SK-N-SH treated with all-trans-retinoic acid at 6 μM for 48 hours (cell line): ENCODE measurements around the gene PDGFA.

Source experiments
- ATAC-seq: fragments of 200-7000 bp; cut with Tn5 transposase; 3 replicates; pipeline ENCODE4 v1.9.1; 2020; ENCODE audit warnings: mild to moderate bottlenecking, moderate library complexity
- ARNTL ChIP-seq: fragments of 450-650 bp; formaldehyde crosslinking; IDR thresholded peaks from 2 replicates; pipeline ENCODE4 v1.5.0; 2020; ENCODE audit warnings: low read depth, mild to moderate bottlenecking, moderate library complexity, borderline replicate concordance
- BACH2 ChIP-seq: fragments of 250-450 bp; sonication (Bioruptor Pico); IDR thresholded peaks from 2 replicates; pipeline ENCODE4 v1.9.0; 2021; ENCODE audit warnings: mild to moderate bottlenecking, borderline replicate concordance
- CSDC2 ChIP-seq: fragments of 250-450 bp; sonication (Bioruptor Pico); IDR thresholded peaks from 2 replicates; pipeline ENCODE4 v1.5.0; 2020; ENCODE audit warnings: mild to moderate bottlenecking, moderate library complexity
- CSRNP3 ChIP-seq: fragments of 250-450 bp; sonication (Bioruptor Pico); IDR thresholded peaks from 2 replicates; pipeline ENCODE4 v1.5.1; 2021; ENCODE audit warnings: mild to moderate bottlenecking, moderate library complexity
- ESRRG ChIP-seq: fragments of 250-450 bp; sonication (Bioruptor Pico); IDR thresholded peaks from 2 replicates; pipeline ENCODE4 v1.6.1; 2021; ENCODE audit warnings: mild to moderate bottlenecking
- ISL1 ChIP-seq: fragments of 250-450 bp; sonication (Bioruptor Pico); IDR thresholded peaks from 2 replicates; pipeline ENCODE4 v2.1.2; 2022; ENCODE audit warnings: mild to moderate bottlenecking, moderate library complexity
- OSR1 ChIP-seq: fragments of 250-450 bp; sonication (Bioruptor Pico); IDR thresholded peaks from 2 replicates; pipeline ENCODE4 v1.8.0; 2022; ENCODE audit warnings: moderate library complexity, mild to moderate bottlenecking, inconsistent platforms
- PPARA ChIP-seq: fragments of 250-450 bp; sonication (Bioruptor Pico); IDR thresholded peaks from 2 replicates; pipeline ENCODE4 v1.5.0; 2020; ENCODE audit warnings: mild to moderate bottlenecking, borderline replicate concordance
- RARB ChIP-seq: fragments of 250-450 bp; sonication (Bioruptor Pico); IDR thresholded peaks from 2 replicates; pipeline ENCODE4 v1.8.0; 2021; ENCODE audit warnings: mild to moderate bottlenecking, moderate library complexity
- SNAI2 ChIP-seq: fragments of 250-450 bp; sonication (Bioruptor Pico); IDR thresholded peaks from 2 replicates; pipeline ENCODE4 v1.5.0; 2020; ENCODE audit warnings: mild to moderate bottlenecking, moderate library complexity
- TCF4 ChIP-seq: fragments of 250-450 bp; sonication (Bioruptor Pico); IDR thresholded peaks from 2 replicates; pipeline ENCODE4 v1.8.0; 2021; ENCODE audit warnings: mild to moderate bottlenecking, moderate library complexity, borderline replicate concordance
- TOX ChIP-seq: fragments of 250-450 bp; sonication (Bioruptor Pico); IDR thresholded peaks from 2 replicates; pipeline ENCODE4 v1.8.0; 2021; ENCODE audit warnings: mild to moderate bottlenecking, moderate library complexity, borderline replicate concordance
- TSHZ2 ChIP-seq: fragments of 250-450 bp; sonication (Bioruptor Pico); IDR thresholded peaks from 2 replicates; pipeline ENCODE4 v1.5.0; 2020; ENCODE audit warnings: mild to moderate bottlenecking, moderate library complexity
- ZC3H10 ChIP-seq: fragments of 250-450 bp; sonication (Bioruptor Pico); IDR thresholded peaks from 2 replicates; pipeline ENCODE4 v1.5.1; 2021; ENCODE audit warnings: mild to moderate bottlenecking, moderate library complexity
- ZFP3 ChIP-seq: fragments of 250-450 bp; sonication (Bioruptor Pico); IDR thresholded peaks from 2 replicates; pipeline ENCODE4 v1.5.0; 2020; ENCODE audit warnings: mild to moderate bottlenecking, moderate library complexity
- ZFP30 ChIP-seq: fragments of 450-650 bp; formaldehyde crosslinking; IDR thresholded peaks from 2 replicates; pipeline ENCODE4 v1.5.0; 2022; ENCODE audit warnings: mild to moderate bottlenecking, moderate library complexity
- ZNF565 ChIP-seq: fragments of 450-650 bp; formaldehyde crosslinking; conservative IDR thresholded peaks from 2 replicates; pipeline ENCODE4 v1.5.0; 2020; ENCODE audit warnings: low read depth, mild to moderate bottlenecking, moderate library complexity
- ZNF70 ChIP-seq: fragments of 450-650 bp; formaldehyde crosslinking; IDR thresholded peaks from 2 replicates; pipeline ENCODE4 v1.5.0; 2020; ENCODE audit warnings: mild to moderate bottlenecking, moderate library complexity
- ZNF8 ChIP-seq: fragments of 450-650 bp; formaldehyde crosslinking; IDR thresholded peaks from 2 replicates; pipeline ENCODE4 v1.5.0; 2020; ENCODE audit warnings: mild to moderate bottlenecking, moderate library complexity
- TF ChIP-seq, protein P1 (sequence below): fragments of 250-450 bp; sonication (Bioruptor Pico); IDR thresholded peaks from 2 replicates; pipeline ENCODE4 v1.8.0; 2021; ENCODE audit warnings: low read depth, mild to moderate bottlenecking, moderate library complexity, borderline replicate concordance
- TF ChIP-seq, protein P2 (sequence below): fragments of 250-450 bp; sonication (Bioruptor Pico); IDR thresholded peaks from 2 replicates; pipeline ENCODE4 v1.5.1; 2020; ENCODE audit warnings: low read depth, mild to moderate bottlenecking, moderate library complexity
- TF ChIP-seq, protein P3 (sequence below): fragments of 250-450 bp; sonication (Bioruptor Pico); IDR thresholded peaks from 2 replicates; pipeline ENCODE4 v1.8.0; 2020; ENCODE audit warnings: mild to moderate bottlenecking, moderate library complexity, borderline replicate concordance

PDGFA gene

DNA sequence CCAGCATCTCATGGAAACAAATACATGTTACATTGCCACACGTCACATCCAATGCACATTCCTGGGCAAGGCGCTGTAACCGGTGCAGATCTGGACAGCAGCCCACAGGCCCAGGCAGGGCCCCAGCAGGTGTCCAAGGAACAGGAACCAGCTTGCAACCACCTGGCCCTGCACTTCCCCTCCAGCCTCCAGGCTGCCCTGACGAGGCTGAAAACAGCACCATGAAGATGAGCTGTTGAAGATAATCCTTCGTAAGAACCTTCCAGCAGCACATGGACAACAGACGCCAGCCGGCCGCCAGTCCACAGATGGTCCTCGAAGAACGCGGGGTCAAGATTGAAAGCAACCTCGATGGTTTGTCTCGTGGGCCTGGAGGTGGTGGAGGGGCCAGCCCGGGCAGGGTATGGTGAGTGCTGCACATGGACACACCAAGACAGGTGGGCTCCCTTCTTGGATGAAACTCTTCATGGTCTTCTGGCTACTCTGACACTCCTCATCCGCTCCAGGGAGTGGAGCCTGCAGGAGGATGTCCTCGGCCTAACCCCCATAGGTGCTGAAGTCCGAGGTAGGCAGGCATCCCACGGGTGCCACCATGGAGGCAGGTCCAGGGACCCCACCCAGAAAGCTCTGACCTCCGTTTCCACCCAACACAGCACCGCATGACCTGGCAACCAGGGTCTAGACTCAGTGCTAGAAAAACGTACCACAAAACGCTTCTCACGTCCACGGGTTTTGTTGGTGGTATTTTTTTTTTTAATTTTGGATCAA lies 22.9 kb downstream of the PDGFA start:
- ATAC-seq = no peak
- TF ChIP-seq TCF4 (CRISPR knock-in tag) = no peak

- ATAC-seq = no peak
- no peak for TF ChIP-seq ZFP3 (CRISPR knock-in tag)
- TF ChIP-seq ZC3H10 (CRISPR knock-in tag) = no peak
- no peak for TF ChIP-seq ZFP30 (CRISPR knock-in tag)
- TF ChIP-seq ZNF565 (CRISPR knock-in tag) = no peak
- no peak for TF ChIP-seq ISL1 (CRISPR knock-in tag)
- no peak for TF ChIP-seq ARNTL (CRISPR knock-in tag)
- no peak for TF ChIP-seq SNAI2
- TF ChIP-seq ZNF70 (CRISPR knock-in tag) = no peak
- no peak for TF ChIP-seq CSRNP3
- TF ChIP-seq ESRRG = no peak
- TF ChIP-seq, protein P1, sequence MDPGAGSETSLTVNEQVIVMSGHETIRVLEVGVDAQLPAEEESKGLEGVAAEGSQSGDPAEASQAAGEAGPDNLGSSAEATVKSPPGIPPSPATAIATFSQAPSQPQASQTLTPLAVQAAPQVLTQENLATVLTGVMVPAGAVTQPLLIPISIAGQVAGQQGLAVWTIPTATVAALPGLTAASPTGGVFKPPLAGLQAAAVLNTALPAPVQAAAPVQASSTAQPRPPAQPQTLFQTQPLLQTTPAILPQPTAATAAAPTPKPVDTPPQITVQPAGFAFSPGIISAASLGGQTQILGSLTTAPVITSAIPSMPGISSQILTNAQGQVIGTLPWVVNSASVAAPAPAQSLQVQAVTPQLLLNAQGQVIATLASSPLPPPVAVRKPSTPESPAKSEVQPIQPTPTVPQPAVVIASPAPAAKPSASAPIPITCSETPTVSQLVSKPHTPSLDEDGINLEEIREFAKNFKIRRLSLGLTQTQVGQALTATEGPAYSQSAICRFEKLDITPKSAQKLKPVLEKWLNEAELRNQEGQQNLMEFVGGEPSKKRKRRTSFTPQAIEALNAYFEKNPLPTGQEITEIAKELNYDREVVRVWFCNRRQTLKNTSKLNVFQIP (CRISPR knock-in tag) = no peak
- TF ChIP-seq ZNF8 (CRISPR knock-in tag) = no peak
- TF ChIP-seq BACH2 = no peak
- TF ChIP-seq, protein P2, sequence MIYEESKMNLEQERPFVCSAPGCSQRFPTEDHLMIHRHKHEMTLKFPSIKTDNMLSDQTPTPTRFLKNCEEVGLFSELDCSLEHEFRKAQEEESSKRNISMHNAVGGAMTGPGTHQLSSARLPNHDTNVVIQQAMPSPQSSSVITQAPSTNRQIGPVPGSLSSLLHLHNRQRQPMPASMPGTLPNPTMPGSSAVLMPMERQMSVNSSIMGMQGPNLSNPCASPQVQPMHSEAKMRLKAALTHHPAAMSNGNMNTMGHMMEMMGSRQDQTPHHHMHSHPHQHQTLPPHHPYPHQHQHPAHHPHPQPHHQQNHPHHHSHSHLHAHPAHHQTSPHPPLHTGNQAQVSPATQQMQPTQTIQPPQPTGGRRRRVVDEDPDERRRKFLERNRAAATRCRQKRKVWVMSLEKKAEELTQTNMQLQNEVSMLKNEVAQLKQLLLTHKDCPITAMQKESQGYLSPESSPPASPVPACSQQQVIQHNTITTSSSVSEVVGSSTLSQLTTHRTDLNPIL = no peak
- no peak for TF ChIP-seq OSR1 (CRISPR knock-in tag)
- TF ChIP-seq TOX = no peak
- no peak for TF ChIP-seq TCF4 (CRISPR knock-in tag)
Observed at GRCh38 chr7:495761-496321, 23.8 kb downstream of the PDGFA start.

GRCh38 chr7:495326-495725 lies 24.3 kb downstream of the PDGFA start:
- TF ChIP-seq ARNTL (CRISPR knock-in tag) (no peak), PPARA (CRISPR knock-in tag) (no peak), RARB (CRISPR knock-in tag) (no peak), ZFP30 (CRISPR knock-in tag) (no peak), CSDC2 (CRISPR knock-in tag) (no peak), ZNF8 (CRISPR knock-in tag) (no peak), ISL1 (CRISPR knock-in tag) (no peak), BACH2 (no peak), CSRNP3 (no peak), TSHZ2 (CRISPR knock-in tag) (no peak), ZC3H10 (CRISPR knock-in tag) (no peak), ZFP3 (CRISPR knock-in tag) (no peak), ESRRG (no peak), ZNF565 (CRISPR knock-in tag) (no peak), TCF4 (CRISPR knock-in tag) (no peak), OSR1 (CRISPR knock-in tag) (no peak)
- TF ChIP-seq, protein P2 = no peak
- TF ChIP-seq, protein P1 (CRISPR knock-in tag) = no peak
- TF ChIP-seq, protein P3, sequence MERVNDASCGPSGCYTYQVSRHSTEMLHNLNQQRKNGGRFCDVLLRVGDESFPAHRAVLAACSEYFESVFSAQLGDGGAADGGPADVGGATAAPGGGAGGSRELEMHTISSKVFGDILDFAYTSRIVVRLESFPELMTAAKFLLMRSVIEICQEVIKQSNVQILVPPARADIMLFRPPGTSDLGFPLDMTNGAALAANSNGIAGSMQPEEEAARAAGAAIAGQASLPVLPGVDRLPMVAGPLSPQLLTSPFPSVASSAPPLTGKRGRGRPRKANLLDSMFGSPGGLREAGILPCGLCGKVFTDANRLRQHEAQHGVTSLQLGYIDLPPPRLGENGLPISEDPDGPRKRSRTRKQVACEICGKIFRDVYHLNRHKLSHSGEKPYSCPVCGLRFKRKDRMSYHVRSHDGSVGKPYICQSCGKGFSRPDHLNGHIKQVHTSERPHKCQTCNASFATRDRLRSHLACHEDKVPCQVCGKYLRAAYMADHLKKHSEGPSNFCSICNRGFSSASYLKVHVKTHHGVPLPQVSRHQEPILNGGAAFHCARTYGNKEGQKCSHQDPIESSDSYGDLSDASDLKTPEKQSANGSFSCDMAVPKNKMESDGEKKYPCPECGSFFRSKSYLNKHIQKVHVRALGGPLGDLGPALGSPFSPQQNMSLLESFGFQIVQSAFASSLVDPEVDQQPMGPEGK (CRISPR knock-in tag) = no peak
- no peak for ATAC-seq
